Measurements from ENCODE around the gene PIP4P1.

GRCh38 chr14:20498622-20499021 lies 37.4 kb upstream of the PIP4P1 start:
- TF ChIP-seq POLR2A (IDR thresholded peaks at IDR 0.05) (no peak), CTCF (IDR thresholded peaks at IDR 0.05) (no peak)

Data from sigmoid colon (tissue), 3 donors.